Neural progenitor cell (in vitro differentiated cells): ENCODE data around the gene UBXN11. TPM values are rescaled to one million over a fixed set of nuclear protein-coding genes. Genes with fewer than 3 reads are reported as not detected.

Experiments
- DNase-seq: peaks from one replicate; pipeline ENCODE4 v3.0.0-alpha.2; 2016; ENCODE audit warnings: low spot score
- H2AFZ ChIP-seq: fragments of 200-600 bp; sonication (generic); replicated peaks from 2 replicates; pipeline ENCODE4 v1.6.1; 2016; ENCODE audit warnings: antibody characterized with exemption
- H3F3A ChIP-seq: fragments of 200-600 bp; sonication (generic); 2 replicates; pipeline ENCODE4 v1.6.1; 2016; ENCODE audit warnings: antibody characterized with exemption, low read depth
- H3K27ac ChIP-seq: fragments of 200-600 bp; sonication (generic); 2 replicates; pipeline ENCODE4 v1.5.1; 2016; ENCODE audit warnings: mild to moderate bottlenecking
- H3K27me3 ChIP-seq: fragments of 200-600 bp; sonication (generic); 2 replicates; pipeline ENCODE4 v1.6.1; 2016; ENCODE audit warnings: mild to moderate bottlenecking, moderate library complexity
- H3K36me3 ChIP-seq: fragments of 200-600 bp; sonication (generic); 2 replicates; pipeline ENCODE4 v1.5.1; 2016
- H3K4me1 ChIP-seq: fragments of 200-600 bp; sonication (generic); 2 replicates; pipeline ENCODE4 v1.6.1; 2016; ENCODE audit warnings: mixed run types
- H3K4me2 ChIP-seq: fragments of 200-600 bp; sonication (generic); 2 replicates; pipeline ENCODE4 v1.6.1; 2016
- H3K4me3 ChIP-seq: fragments of 200-600 bp; sonication (generic); 2 replicates; pipeline ENCODE4 v1.5.1; 2016
- H3K79me2 ChIP-seq: fragments of 200-600 bp; sonication (generic); 2 replicates; pipeline ENCODE4 v1.6.1; 2016; ENCODE audit warnings: low read depth
- H3K9ac ChIP-seq: fragments of 200-600 bp; sonication (generic); 2 replicates; pipeline ENCODE4 v1.6.1; 2016
- H3K9me3 ChIP-seq: fragments of 200-600 bp; sonication (generic); 2 replicates; pipeline ENCODE4 v1.5.1; 2016; ENCODE audit warnings: low read depth
- H4K20me1 ChIP-seq: fragments of 200-600 bp; sonication (generic); 2 replicates; pipeline ENCODE4 v1.6.1; 2016; ENCODE audit warnings: low read depth
- H3K27ac Mint-ChIP-seq: 3 replicates; pipeline ENCODE4 v1.8.0; 2021; ENCODE audit warnings: mixed read lengths
- H3K27me3 Mint-ChIP-seq: 2 replicates; pipeline ENCODE4 v1.8.0; 2022; ENCODE audit warnings: low read depth, mild to moderate bottlenecking, inconsistent platforms, moderate library complexity, mixed read lengths; ENCODE audit not compliant: insufficient read depth
- H3K36me3 Mint-ChIP-seq: 3 replicates; pipeline ENCODE4 v1.8.0; 2021; ENCODE audit warnings: mixed read lengths
- H3K4me1 Mint-ChIP-seq: 3 replicates; pipeline ENCODE4 v1.8.0; 2021; ENCODE audit warnings: mixed read lengths
- H3K4me3 Mint-ChIP-seq: 3 replicates; pipeline ENCODE4 v1.8.0; 2021; ENCODE audit warnings: mild to moderate bottlenecking, moderate library complexity, mixed read lengths
- H3K9me3 Mint-ChIP-seq: 3 replicates; pipeline ENCODE4 v1.8.0; 2020; ENCODE audit warnings: mixed read lengths
- EZH2 ChIP-seq: fragments of 200-600 bp; sonication (generic); IDR thresholded peaks from 2 replicates; pipeline ENCODE4 v1.6.1; 2017; ENCODE audit warnings: antibody characterized with exemption, mild to moderate bottlenecking, moderate library complexity
- EZH2phosphoT487 ChIP-seq: fragments of 200-600 bp; sonication (generic); IDR thresholded peaks from 2 replicates; pipeline ENCODE4 v1.6.1; 2017; ENCODE audit warnings: antibody characterized with exemption
- total RNA-seq: library from RNA; depleted of rRNA; stranded (reverse); fragments of >200 nt; gene quantifications from 2 replicates; pipeline ENCODE4 v1.2.3, GENCODE V29; 2015; ENCODE audit warnings: low replicate concordance
- TF ChIP-seq, protein P1 (sequence below): fragments of 200-600 bp; sonication (generic); IDR thresholded peaks from 2 replicates; pipeline ENCODE4 v1.5.1; 2017; ENCODE audit warnings: antibody characterized with exemption, mild to moderate bottlenecking

UBXN11 gene
- total RNA-seq, 1 donor from 2014 or later, result 5.9 TPM

DNA sequence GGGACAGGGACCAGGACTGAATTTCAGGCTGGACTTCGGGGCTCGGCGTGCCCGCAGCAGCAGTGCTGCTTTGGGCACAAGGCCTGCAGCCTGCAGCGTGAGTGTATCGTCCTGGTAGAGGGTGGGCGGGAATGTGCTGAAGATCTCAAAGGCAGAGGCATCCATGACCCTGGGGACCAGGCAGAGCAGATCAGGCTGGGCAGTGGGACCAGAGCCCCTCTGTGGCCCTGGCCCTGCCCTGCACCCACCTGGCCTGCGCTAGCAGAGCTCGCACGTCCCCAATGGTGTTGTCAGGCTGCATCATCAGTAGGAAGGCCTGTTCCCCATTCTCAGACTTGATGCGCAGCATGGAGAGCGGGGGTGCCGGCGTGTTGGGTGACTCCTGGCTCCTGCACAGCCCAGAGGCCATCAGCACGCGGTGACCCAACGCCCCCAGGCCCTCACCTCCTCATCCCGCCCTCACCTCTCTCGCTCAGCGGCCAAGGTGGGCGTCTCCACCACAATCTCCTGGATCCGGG, 24.0 kb downstream of the UBXN11 start:
- Histone ChIP-seq H3K36me3 (no peaks in the 10 kb centered on the region), H3K9ac (no peak overlapping the region), H3K9me3 (no peaks in the 10 kb centered on the region), H3F3A (peaks cover 43% of the 10 kb centered on the region), H3K4me3 (no peak overlapping the region), H4K20me1 (peaks cover 11% of the 10 kb centered on the region), H3K27ac (no peak overlapping the region), H2AFZ (no peak overlapping the region), H3K27me3 (no peaks in the 10 kb centered on the region), H3K79me2 (peaks cover 23% of the 10 kb centered on the region), H3K4me1 (peaks cover 24% of the 10 kb centered on the region), H3K4me2 (peak overlapping the region; percentile 88)
- peaks cover 57% of the 10 kb centered on the region for H3K4me1 Mint-ChIP-seq
- DNase-seq, result peak; percentile 56
- peaks cover 11% of the 10 kb centered on the region for H3K36me3 Mint-ChIP-seq
- TF ChIP-seq, protein P1, sequence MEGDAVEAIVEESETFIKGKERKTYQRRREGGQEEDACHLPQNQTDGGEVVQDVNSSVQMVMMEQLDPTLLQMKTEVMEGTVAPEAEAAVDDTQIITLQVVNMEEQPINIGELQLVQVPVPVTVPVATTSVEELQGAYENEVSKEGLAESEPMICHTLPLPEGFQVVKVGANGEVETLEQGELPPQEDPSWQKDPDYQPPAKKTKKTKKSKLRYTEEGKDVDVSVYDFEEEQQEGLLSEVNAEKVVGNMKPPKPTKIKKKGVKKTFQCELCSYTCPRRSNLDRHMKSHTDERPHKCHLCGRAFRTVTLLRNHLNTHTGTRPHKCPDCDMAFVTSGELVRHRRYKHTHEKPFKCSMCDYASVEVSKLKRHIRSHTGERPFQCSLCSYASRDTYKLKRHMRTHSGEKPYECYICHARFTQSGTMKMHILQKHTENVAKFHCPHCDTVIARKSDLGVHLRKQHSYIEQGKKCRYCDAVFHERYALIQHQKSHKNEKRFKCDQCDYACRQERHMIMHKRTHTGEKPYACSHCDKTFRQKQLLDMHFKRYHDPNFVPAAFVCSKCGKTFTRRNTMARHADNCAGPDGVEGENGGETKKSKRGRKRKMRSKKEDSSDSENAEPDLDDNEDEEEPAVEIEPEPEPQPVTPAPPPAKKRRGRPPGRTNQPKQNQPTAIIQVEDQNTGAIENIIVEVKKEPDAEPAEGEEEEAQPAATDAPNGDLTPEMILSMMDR, result no peak
- TF ChIP-seq EZH2 (no peak), EZH2phosphoT487 (no peak)
- H3K27me3 Mint-ChIP-seq, result peaks cover 7% of the 10 kb centered on the region
- no peaks in the 10 kb centered on the region for H3K9me3 Mint-ChIP-seq
- H3K4me3 Mint-ChIP-seq, result peak overlapping the region; percentile 41
- peak overlapping the region; percentile 75 for H3K27ac Mint-ChIP-seq

DNA sequence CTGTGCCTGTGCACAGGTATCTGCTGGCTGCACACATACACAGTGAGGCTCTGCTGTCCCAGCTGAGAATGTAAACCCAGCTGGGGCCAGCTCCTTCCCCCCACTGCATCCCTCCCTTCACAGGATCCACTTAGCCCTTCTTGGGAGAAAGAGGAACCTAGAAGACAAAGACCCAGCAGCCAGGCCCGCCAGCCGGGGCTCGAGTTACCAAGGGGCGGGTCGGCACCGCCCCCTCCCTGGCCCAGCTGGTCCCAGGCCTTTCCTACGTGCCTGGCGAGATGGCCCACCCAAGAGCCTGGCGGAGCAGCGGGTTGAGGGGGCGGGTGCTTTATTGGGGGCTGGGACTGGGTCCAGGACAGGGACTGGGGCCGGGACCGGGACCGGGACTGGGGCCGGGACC, 24.5 kb downstream of the UBXN11 start:
- peak overlapping the region; percentile 88 for H3K4me2 ChIP-seq
- peak; percentile 97 for DNase-seq
- no peaks in the 10 kb centered on the region for H3K9me3 Mint-ChIP-seq
- H3K9ac ChIP-seq, result no peak overlapping the region
- peak overlapping the region; percentile 80 for H3K4me3 Mint-ChIP-seq
- TF ChIP-seq EZH2phosphoT487, result no peak
- no peak for TF ChIP-seq EZH2
- TF ChIP-seq, protein P1, result no peak
- H3K27me3 Mint-ChIP-seq, result peaks cover 8% of the 10 kb centered on the region
- H3K4me1 Mint-ChIP-seq, result peaks cover 53% of the 10 kb centered on the region
- peaks cover 24% of the 10 kb centered on the region for H3K4me1 ChIP-seq
- H3F3A ChIP-seq, result peaks cover 43% of the 10 kb centered on the region
- H3K9me3 ChIP-seq, result no peaks in the 10 kb centered on the region
- H4K20me1 ChIP-seq, result peaks cover 11% of the 10 kb centered on the region
- H3K79me2 ChIP-seq, result peaks cover 23% of the 10 kb centered on the region
- H2AFZ ChIP-seq, result no peak overlapping the region
- peak overlapping the region; percentile 31 for H3K27ac ChIP-seq
- H3K36me3 ChIP-seq, result no peaks in the 10 kb centered on the region
- peak overlapping the region; percentile 76 for H3K4me3 ChIP-seq
- no peaks in the 10 kb centered on the region for H3K27me3 ChIP-seq
- peaks cover 14% of the 10 kb centered on the region for H3K36me3 Mint-ChIP-seq
- peak overlapping the region; percentile 84 for H3K27ac Mint-ChIP-seq

DNA sequence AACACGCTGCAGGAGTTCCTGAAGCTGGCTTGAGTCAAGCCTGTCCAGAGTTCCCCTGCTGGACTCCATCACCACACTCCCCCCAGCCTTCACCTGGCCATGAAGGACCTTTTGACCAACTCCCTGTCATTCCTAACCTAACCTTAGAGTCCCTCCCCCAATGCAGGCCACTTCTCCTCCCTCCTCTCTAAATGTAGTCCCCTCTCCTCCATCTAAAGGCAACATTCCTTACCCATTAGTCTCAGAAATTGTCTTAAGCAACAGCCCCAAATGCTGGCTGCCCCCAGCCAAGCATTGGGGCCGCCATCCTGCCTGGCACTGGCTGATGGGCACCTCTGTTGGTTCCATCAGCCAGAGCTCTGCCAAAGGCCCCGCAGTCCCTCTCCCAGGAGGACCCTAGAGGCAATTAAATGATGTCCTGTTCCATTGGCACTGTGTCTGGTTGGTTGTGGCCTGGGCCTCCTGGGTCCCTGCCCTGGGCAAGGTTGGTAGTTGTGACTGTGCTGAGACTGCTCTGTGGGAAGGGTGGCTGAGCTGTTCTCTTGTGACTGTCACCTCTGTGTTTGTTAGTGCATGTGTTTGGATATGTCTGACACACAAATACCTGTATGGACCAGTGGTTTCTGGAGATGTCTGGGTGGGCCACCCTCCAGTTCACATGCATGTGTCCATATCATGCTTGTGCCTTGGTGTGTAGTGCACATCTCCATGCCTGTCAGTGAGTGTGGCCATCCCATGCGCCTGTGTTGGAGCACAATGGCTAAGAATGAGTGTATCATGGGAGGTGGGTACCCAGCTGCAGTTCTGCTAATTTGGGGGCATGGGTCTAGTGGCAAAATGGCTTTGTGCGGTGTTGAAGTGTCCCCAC, 25.1 kb downstream of the UBXN11 start:
- peak overlapping the region; percentile 31 for H3K27ac ChIP-seq
- H2AFZ ChIP-seq, result no peak overlapping the region
- no peaks in the 10 kb centered on the region for H3K27me3 ChIP-seq
- Mint-ChIP-seq H3K27me3 (peaks cover 9% of the 10 kb centered on the region), H3K27ac (peak overlapping the region; percentile 84), H3K36me3 (peaks cover 18% of the 10 kb centered on the region), H3K4me3 (peak overlapping the region; percentile 80), H3K4me1 (peaks cover 52% of the 10 kb centered on the region), H3K9me3 (no peaks in the 10 kb centered on the region)
- no peak overlapping the region for H3K9ac ChIP-seq
- peak overlapping the region; percentile 88 for H3K4me2 ChIP-seq
- TF ChIP-seq EZH2phosphoT487 (no peak), EZH2 (no peak)
- TF ChIP-seq, protein P1, result no peak
- H3F3A ChIP-seq, result peaks cover 43% of the 10 kb centered on the region
- H3K79me2 ChIP-seq, result peaks cover 23% of the 10 kb centered on the region
- peaks cover 24% of the 10 kb centered on the region for H3K4me1 ChIP-seq
- H3K36me3 ChIP-seq, result no peaks in the 10 kb centered on the region
- peak; percentile 17 for DNase-seq
- H3K9me3 ChIP-seq, result no peaks in the 10 kb centered on the region
- H4K20me1 ChIP-seq, result peaks cover 11% of the 10 kb centered on the region
- H3K4me3 ChIP-seq, result peak overlapping the region; percentile 76
